Measurements from ENCODE around the gene LAMTOR4.
A peak's percentile ranks its signal among the peaks of the same experiment; 100 is the strongest.

LAMTOR4 gene

DNA sequence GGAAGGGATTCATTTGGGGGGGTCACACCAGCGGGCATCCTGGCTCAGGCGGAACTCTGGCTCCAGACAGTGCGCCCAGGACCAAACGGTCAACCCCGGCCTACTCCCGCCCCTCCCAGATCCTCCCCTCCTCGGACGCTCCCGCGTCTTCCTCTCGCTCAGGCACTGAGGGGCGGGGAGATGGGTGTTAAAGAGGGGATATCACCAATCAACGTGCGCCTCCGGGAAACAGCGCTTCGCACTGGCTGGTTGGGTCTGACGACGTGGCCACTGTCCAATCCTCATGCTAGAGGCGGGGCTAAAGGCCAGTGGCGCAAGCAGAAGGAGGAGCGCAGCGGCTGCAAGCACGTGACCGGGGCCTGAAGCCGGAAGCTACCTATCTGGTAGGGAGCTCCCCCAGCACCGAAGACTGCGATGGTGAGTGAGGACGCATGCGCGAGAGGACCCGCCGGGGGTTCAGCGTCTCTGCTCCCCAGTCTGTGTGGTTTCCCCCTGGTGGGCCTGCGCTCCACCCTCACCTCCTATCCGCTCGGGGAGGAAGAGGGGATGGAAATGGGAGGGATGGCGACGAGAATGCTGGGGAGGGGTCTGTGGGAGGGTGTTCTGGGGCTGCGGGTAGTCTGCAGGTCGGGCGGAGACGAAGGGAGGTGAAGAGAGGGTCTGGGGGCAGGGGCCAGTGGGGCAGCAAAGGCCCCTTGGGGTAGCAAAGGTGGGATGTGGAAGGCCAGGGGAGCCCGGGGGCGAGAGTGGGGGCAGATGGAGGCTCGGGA is at the start of gene LAMTOR4:
Gene LAMTOR4 (plus strand): TSS at position 360 of the 770 bp plus-strand sequence. CDS start 55 bp downstream, at position 415.
- DNase-seq: peak; percentile 99

DNA sequence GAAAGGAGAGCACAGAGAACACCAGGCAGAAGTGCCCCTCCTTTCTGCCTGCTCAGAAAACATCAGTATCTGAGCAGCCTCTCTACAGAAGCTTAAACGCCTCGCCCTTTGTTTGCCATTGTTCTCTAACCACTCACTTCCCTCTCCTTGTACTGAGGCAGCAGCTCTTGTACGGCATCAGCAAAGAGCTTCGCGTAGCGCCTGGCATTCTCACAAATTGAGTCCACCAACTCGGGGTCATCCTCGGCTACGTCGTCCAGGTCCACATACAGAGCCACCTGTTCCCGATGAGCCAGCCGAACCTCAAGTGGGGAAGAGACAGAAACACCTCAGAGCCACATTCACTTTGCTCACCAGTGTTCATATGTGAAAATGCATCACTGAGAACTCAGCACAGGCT is 49.3 kb upstream of the LAMTOR4 start:
- no peak for DNase-seq

DNA sequence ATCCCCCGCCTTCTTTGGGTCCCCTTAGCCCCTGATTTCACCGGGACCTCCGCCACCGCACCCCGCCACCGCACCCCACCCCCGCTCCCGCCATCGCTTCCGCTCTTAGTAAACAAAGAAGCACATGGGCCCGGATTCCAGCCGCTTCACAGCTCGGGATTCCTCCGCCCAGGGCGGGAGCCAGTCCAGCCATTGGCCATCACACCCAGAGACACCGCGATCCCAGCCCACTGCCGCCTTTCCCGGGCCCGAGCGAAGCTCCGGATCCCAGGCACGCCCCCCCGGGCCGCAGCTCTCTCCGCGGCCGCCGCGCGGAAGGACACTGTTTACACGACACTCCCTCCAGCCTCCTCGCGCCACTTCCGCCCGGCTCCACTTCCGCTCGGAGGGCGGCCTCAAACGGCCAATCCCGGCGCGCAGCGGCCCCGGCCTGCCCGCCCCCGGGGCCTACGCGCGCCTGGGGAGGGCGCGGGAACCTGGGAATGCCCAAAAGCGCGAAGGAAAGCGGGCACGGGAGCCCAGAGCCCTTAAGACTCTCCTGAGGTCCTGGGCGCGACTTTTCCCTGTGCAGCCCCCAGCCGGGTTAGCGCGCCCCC is 48.2 kb upstream of the LAMTOR4 start:
- peak; percentile 95 for DNase-seq

DNA sequence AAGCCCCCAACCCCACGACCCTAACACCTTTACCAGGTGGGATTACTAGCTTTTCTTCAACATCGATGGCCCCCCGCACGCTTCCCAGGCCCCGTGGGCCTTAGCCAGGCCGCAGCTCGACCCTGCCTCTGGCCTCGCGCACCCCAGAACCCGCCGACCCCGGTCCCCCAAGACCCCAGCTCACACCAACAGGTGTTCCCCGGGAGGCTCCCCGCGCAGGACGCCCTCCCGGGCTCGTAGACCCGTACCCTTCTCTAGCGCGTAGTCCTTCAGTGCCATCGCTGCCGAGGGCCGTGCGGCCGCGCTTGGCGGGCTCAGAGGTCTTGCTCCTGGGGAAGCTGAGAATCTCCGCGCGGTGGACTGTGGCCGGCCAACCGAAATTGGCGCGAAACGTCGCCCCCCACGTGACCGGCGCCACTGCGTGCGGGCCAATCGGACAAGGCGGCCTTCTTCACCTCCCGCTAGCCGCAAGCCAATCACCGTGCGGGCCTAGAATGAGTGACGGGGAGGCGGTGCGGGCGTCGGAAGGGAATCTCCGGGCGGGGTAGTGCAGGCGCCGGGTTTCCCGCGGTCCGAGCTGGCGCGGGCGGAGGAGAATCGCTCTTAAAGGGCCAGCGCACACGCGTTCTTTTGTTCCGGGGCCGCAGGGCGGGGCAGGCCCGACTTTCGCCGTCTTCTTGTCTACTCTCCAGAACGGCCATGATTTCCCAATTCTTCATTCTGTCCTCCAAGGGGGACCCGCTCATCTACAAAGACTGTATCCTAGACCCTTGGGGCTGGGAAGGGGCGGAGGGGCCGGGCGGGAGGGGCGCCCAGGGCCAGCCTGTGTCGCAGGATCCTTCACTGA is 47.5 kb upstream of the LAMTOR4 start, which contains the start of the genes AP4M1 and MCM7:
Gene AP4M1 (plus strand): TSS at position 628 of the 847 bp plus-strand sequence. CDS start 72 bp downstream, at position 700.
Gene MCM7 (minus strand): TSS at position 382 of the 847 bp plus-strand sequence. CDS start 103 bp downstream, at position 279.
- DNase-seq: peak; percentile 99

DNA sequence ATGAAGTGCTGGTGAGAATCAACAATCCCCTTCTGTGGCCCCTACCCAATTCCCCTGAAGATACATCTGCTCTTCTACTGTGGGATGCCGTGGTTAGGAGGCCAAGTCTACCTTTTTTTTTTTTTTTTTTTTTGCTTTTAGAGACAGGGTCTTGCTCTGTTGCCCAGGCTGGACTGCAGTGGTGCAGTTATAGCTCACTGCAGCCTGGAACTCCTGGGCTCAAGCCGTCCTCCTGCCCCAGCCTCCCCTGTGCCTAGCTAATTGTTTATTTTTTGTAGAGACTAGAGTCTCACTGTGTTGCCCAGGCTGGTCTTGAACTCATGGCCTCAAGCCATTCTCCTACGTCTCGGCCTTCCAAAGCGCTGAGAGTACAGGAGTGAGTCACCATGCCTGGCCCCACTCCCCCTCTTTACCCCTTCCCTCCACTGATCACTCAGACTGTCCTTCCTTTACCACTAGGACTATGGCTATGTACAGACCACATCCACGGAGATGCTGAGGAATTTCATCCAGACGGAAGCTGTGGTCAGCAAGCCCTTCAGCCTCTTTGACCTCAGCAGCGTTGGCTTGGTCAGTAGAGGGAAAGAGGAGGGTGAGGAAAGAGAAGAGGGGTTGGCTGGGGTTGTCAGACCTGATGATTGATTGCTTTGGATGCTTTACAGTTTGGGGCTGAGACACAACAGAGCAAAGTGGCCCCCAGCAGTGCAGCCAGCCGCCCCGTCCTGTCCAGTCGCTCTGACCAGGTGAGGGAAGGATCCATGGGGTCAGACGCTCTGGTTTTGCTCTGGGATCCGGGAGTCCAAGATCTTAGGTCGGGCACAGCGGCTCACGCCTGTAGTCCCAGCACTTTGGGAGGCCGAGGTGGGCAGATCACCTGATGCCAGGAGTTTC is 45.5 kb upstream of the LAMTOR4 start:
- no peak for DNase-seq

DNA sequence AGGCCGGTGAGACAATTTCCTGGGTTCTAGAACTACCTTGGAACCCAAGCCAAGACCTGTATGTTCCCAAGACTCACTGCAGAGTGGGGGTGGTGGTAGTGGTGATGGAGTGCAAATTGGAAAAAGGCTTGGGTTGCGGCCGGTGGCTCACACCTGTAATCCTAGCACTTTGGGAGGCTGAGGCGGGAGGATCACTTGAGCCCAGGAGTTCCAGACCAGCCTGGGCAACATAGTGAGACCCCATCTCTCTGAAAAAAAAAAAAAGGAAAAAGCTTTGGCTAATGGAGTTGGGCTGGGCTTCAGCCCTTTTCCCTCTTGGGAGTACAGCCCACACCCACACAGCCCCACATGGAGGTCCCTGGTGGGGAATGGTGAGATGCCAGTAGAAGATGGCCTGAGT is 43.2 kb upstream of the LAMTOR4 start:
- no peak for DNase-seq

DNA sequence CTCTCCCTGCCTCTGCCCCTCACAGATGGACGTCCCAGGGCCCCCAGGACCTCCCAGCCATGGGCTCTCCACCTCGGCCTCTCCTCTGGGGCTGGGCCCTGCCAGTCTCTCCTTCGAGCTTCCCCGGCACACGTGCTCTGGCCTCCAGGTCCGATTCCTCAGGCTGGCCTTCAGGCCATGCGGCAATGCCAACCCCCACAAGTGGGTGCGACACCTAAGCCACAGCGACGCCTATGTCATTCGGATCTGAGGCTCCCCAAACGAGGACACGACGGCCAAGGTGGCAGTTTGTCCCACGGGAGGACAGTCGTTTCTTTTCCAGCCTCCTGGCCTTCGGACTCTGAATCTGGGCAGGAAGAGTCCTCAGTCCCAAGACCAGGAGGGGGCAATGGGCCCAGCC is 42.1 kb upstream of the LAMTOR4 start:
- DNase-seq: no peak

DNA sequence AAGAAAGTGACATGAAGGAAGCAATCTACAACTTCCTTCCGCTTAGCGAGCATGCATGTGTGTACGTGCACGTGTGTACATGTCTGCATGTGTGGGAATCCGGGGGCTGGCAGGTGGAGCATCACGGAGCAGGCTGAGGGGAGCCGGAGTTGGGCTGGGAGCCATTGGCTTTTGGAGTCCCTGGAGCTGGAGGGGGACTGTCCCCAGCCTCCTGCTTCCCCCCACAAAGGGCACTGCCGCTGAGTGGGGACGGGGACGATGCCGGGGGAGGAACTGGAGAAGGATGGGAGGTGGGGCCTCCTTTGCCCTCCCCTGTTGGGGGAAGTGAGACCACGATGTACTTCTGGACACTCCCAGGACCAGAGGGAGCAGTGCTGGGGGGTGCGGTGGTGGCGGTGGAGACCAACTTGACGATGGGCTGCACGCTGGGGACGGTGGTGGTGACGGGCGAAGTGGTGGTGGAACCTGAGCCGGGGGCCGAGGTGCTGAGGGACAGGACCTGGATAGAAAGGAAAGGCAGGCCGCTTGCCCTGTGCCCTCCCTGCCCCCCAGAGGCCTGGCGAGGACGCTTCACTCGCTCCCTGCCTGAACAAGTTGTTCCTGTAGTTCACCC is 41.5 kb upstream of the LAMTOR4 start:
- DNase-seq: no peak

DNA sequence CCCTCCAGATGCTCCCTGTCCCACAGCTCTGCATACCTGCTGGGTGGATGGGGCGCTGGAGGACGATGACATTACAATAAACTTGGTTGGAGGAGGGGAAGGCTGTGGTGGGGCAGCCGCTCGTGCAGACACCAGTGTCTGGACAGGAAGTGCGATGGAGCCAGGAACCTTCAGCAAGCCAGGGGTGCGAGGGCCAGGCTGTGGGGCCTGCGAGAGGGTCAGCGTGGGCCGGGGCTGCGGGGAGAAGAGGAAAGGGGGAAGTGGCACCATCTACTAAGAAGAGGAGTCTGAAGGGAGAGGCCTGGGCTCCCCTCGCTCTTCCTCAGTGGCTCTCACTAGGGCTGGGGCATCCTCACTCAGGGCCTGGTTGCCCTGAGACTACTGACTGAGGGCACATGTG is 40.8 kb upstream of the LAMTOR4 start:
- no peak for DNase-seq

DNA sequence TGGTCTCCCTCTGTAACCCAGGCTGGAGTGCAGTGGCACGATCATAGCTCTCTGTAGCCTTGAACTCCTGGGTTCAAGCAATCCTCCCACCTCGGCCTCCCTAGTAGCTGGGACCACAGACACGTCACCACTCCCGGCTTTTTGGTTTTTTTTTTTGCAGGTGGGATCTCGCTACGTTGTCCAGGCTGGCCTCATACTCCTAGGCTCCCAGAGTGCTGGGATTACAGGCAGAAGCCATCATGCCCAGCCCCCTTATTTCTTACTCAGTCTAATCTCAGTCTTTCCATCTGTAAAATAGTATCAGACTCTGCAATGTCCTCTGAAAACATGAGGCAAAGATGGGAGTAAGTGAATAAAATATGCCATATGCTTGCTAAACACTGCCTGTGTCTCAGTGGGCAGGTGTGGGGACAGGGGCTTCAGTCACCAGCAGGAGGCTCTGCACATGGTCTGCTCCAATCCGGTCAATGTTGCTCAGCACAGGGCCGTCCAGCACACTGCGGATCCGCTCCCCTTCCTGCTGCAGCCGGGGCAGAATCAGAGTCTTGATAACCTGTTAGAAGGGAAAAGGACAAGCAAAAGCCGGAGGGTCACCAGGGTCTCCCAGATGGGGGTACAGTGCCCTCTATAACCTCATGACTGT is 39.1 kb upstream of the LAMTOR4 start:
- no peak for DNase-seq

DNA sequence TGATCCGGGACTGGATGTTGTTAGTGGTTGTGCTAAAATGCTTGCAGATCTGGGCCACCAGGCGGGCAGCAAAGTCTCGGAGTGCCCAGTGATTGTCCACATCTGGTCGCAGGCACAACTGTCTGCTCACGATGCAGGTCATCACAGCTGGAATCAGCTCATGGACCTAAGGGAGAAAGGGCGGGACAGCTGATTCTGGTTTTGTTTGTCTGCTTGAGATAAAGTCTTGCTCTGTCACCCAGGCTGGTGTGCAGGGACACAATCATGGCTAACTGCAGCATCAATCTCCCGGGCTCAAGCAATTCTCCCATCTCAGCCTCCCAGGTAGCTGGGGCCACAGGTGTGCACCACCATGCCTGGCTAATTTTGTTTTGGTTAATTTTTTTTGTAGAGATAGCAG is 37.6 kb upstream of the LAMTOR4 start:
- no peak for DNase-seq

DNA sequence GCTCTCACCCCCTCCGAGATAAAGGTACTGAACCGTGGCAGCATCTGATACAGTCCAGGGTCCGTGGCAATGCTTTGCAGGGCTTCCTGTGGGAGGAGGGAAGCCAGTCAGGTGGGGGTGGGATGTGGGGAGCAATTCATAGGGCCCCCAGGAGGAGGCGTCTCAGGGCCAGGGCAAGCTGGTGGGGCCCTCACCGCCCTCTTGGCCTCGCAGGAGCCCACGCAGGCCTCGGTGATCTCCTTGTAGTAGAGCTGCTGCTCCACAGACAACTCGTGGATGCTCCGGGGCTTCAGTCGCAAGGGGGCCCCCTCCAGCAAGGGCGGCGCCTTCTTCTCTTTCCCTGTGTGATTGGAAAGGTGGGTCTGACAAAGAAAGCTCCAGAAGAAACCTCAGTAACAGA is 36.8 kb upstream of the LAMTOR4 start:
- DNase-seq: no peak

DNA sequence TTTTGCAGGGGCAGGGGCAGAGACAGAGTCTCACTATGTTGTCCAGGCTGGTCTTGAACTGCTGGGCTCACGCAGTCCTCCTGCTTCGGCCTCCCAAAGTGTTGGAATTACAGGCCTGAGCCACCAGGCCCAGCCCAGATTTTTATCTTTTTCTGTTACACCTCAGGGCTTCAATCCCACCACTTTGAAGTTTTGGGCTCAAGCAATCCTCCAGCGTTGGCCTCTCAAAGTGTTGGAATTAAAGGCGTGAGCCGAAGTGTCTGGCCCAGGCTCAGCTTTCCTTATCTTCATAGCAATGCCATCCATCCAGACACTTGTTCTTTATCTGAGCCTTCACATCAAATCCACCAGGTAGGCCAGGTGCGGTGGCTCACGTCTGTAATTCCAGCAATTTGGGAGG is 33.7 kb upstream of the LAMTOR4 start:
- DNase-seq: no peak

DNA sequence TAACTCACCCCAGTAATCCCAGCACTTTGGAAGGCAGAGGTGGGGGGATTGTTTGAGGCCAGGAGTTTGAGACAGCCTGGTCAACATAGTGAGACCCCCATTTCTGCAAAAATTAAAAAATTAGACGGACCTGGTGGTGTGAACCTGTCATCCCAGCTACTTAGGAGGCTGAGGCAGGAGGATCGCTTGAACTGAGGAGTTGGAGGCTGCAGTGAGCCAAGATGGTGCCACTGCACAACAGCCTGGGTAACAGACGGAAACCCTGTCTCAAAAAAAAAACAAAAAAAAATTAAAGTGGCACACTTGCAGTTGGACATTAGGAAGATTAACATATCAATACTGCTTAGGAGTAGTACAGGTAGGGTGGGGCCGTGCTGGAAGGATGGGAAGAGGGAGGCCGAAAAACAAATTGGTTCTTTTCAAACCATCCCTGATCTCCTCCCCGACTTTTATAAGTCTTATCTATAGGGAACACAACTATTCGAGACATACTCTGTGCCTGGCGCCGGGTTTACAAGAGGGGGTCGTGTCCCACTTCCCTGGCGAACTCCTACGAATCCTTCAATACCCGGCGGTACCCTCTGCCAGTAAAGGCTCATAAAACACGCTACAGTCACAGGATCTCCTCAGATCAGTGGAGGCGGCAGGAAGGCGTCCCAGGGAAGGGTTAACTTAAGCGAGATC is 30.2 kb upstream of the LAMTOR4 start:
- no peak for DNase-seq

DNA sequence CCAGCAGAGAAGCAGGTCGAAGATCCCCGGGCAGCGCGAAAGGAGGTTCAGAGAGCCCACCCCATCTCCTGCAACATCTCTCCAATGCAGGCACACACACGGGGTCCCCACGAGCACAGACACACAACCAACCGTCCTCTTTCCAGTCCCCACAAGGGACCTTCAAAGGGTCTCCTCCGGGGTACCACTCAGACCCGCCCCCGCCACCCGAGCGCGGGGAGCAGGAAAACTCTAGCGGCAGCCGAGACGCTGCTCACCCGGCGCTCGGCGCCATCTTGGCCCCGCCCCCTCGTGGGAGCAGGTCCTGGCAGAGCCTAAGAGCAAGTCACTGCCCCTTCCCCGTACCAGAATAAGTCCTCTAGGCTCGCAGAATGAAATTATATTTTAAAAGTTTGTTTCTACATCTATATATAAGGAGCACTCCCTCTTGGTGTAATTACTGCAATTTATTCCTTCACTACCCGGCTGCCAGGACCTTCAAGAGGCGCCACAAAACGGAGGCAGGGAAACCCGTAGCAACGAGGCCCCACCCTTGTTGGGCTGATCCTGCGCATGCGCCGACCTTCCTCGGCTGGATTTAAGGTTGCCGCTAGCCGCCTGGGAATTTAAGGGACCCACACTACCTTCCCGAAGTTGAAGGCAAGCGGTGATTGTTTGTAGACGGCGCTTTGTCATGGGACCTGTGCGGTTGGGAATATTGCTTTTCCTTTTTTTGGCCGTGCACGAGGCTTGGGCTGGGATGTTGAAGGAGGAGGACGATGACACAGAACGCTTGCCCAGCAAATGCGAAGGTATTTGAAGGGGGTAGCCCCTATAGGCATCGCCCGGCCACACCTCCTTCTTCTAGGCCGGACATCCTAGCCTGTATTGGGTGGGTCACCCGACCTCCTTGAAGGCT is 29.4 kb upstream of the LAMTOR4 start, which contains the start of the genes CNPY4 and TAF6:
Gene CNPY4 (plus strand): TSS at position 563 of the 898 bp plus-strand sequence. CDS start 111 bp downstream, at position 674.
Gene TAF6 (minus strand): TSS at position 287 of the 898 bp plus-strand sequence. CDS start 5,149 bp downstream, outside the sequence.
- DNase-seq: peak; percentile 98

DNA sequence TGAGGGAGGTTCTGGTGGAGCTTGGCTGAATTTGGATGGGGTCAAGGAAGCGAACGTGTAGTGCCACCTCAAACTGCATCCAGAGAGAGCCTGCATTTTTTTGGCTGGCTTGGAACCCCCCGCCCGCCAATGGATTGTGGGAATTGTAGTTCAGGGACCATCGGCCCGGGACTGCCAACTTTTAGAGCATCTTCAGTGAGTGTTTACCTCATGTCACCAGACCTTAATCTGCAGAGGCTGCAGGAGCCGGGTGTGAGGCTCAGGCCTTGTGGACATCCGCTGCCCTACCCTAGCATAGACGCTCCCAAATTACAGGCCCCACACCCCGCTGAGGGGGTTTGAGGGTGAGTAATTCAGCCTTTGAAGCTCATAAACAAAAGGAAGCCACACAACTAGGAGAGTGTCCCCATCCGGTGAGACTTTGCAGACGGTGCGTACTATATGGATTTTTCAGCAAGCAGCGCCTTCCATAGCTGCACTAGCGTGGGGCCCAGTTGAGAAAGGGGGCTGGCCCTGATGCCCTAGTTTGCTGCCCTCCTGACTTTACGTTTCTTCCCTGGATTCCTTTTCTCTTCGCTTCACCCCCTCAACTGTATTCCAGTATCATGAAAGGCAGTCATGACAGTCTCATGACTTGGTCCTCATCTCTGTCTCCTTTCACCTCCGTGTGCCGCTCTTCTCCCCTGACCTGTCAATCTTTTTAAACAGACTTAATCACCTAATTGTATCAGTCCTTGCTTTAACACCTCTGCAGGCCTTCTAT is 28.6 kb upstream of the LAMTOR4 start:
- DNase-seq: peak; percentile 90

DNA sequence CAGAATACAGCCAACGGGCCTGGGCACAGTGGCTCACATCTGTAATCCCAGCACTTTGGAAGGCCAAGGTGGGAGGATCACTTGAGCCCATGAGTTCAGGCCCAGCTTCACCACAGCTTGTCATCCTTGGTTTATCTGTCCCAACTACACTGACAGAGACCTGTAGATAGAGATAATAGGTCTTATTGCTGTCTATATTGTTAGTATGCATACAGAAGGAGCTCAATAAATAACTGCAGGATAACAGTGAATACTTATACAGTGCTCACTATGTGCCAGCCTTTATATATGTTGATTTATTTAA is 28.0 kb upstream of the LAMTOR4 start:
- DNase-seq: no peak

DNA sequence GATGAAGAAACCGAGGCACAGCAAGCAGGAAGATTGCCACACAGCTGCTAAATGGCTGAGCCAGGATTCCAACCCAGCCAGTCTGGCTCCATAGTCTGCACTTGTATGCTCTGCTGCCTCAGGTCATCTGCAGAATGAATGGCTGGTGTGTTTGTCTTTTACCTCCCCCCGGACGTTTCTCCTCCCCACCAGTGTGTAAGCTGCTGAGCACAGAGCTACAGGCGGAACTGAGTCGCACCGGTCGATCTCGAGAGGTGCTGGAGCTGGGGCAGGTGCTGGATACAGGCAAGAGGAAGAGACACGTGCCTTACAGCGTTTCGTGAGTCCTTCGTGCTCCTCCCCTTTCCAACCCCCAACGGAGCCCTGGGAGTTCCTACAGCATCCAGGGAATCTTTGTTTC is 26.7 kb upstream of the LAMTOR4 start:
- DNase-seq: no peak

DNA sequence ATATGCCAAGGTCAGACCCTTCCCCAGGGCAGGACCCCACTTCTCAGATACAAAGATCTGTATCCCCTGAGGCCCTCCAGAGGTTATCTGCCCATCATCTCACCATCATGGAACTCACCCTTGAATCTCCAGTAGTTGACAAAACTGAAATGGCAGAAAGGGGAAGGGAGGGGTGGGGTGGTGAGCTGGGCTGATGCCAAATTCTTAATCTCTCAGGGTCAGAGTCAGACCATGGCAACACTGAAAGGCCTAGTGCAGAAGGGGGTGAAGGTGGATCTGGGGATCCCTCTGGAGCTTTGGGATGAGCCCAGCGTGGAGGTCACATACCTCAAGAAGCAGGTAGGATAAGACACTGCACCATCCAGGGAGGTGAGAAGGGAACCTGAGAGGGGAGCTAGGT is 26.1 kb upstream of the LAMTOR4 start:
- no peak for DNase-seq

All from activated effector memory CD4-positive, alpha-beta T cell treated with anti-CD3 and anti-CD28 coated beads, Interleukin-2, amount 50 U/mL, for 16 hours (primary cell).